Measurements from ENCODE around the gene SORCS2.

SORCS2 gene

DNA sequence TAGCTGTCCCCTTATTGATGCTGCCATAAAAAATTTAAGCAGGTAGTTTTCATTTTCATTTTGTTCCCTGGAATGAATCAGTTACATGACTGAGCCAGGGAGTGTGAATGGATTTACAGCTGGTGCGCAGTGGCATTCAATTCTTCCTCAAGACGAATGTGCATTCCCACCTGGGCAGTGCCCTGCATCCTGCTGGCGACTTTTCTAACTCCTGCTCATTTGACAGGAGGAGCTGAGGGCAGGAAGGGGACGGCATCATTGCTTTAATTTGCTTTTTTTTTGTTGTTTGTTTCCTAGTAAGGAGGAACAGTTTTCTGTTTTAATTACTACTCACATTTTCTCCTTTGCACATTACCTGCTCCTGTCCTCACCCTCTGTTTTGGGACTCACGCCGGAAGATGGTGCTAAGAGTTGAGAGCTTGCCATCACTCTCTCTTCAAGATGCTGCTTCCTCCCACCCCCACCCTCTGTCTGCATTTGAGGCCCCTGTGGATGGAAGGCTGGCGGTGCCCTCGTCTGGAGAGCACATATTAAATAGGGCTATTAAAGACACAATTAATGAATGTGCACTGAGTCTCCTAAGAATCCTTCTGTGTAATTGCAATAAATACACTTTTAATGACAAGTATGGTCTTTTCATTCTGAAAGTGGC, 206.6 kb downstream of the SORCS2 start:
- no peak for DNase-seq

DNA sequence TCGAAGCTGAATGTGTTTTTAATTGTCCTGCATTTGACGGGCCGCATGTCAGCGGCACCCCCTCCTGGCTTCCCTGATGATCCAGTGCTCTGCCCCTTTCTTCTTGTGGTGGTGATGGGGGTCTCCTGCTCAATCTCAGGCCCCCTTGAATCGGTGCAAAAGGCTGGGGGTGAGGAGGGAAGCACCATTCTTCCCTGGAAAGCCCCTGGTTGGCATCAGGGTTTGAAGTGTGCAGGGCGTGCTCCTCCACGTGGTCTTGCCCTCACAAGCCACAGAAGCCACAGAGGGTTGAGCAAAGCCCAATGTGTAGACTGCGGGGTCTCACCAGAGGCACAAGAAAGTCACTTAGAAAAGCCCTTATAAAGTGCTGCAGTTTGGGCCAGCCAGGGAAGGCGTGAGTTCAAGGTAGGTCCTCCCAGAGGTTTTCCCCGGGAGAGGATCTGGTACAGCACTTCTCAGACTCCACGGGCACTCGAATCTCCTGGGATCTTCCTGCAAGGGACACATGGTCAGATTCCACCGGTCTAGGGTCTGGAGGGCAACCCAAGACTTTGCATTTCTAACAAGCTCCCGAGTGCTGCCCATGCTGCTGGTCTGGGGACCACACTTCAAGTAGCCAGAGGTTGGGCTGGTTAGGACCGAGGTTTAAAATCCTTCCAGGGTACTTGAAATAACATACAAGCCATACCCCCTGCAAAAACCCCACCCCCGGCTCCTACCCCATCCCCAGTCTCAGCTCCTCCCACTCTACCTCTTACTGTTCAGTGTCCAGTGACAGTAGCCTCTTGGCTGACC, 207.3 kb downstream of the SORCS2 start:
- no peak for DNase-seq

DNA sequence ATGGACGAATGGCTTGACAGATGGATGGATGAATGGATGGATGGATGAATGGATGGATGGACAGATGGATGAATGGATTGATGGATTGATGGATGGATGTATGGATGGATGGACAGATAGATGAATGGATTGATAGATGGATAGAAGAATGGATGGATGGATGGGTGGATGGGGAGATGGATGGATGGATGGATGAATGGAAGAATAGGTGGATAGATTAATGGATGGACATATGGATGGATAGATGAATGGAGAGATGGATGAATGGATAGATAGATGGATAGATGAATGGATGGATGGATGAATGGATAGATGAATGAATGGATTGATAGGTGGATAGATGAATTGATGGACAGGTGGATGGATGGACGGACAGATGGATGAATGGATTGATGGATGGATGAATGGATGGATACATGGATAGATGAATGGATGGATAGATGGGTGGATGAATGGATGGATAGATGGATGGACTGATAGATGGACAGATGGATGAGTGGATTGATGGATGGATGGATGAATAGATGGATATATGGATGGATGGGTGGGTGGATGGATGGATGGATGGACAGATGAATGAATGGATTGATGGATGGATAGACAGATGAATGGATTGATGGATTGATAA, 208.4 kb downstream of the SORCS2 start:
- DNase-seq, result no peak

DNA sequence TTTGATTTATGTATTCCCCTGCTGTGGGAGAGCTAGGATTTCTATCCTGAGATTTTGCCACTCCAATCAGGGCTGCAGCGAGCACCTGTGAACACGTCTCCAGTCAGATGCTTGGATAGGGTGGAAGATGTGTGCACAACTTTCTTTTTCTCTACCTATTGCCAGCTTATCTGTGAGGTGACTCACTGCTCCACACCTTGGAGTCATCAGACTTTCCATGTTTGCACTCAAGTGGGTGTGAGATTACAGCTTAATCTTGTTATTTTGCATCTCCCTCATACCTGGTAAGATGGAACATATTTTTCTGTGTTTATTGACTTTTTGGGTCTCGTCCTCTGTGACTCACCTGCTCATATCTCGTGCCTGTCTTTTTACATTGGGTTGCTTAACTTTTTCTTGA, 210.2 kb downstream of the SORCS2 start:
- no peak for DNase-seq

DNA sequence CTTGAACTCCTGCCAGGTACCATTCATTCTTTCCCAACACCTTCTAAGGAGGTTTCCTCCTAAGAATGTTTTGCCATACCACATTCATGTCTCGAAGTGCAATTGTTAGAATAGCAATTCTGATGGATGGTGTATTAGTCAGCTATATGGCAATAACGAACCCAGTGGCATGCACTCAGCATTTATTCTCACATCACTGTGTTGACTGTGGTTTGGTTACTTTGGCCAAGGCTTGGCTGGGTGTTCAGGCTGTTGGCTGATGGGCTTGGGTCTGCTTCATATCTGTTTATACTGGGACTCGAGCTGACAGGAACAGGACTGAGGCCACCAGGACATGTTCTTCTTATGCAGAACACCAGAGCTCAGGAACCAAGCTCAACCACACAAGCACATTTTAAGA, 210.7 kb downstream of the SORCS2 start:
- DNase-seq, result no peak

DNA sequence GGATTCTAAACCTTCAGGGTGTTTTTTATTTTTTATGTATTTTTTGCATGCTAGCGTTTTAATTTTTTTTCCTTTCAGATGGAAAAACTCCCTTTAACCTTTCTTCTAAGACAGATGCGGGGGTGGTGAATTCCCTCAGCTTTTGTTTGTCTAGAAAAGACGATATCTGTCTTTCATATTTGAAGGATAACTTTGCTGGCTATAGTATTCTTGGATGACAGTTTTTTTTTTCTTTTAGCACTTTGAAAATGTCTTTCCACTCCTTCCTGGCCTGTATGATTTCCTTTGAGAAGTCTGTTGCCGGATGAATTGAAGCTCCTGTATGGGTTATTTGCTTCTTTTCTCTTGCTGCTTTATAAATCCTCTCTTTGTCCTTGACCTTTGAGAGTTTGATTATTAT, 215.8 kb downstream of the SORCS2 start:
- DNase-seq, result no peak

DNA sequence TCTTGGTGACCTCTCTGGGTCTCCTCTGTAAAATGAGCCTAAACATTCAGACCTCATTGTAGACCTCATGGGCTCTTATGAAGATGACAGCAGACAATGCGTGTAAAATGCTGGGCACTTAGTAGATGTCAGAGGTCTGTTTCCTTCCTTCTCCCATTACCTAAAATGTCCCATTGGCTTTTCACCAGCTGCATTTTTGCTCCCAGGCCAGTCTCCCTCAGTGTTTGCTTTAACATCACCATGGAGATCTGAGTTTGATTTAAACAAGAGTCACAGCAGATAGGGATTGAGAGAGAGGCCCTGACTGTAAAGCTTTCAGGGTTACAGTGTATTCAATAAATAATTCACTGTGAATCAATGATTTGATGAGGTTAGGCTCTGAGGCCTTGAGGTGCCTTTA, 218.1 kb downstream of the SORCS2 start:
- no peak for DNase-seq

DNA sequence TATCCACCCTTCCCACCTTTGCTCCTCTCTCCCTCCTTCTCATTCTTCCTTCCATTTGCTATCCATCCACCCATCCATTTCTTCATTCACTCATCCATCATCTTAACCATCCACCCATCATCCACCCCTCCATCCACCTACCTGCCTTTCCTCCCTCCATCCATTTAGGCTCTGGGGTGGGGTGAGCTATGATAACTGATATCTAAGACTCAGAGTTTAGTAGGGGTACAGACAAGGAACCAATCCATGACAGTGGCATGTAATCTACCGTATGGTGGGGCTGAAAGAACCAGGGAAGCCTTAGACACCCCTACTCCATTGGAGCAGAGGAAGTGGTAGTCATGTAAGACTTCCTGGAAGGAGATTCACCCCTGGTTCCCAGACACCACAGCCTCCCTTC, 219.2 kb downstream of the SORCS2 start:
- no peak for DNase-seq

DNA sequence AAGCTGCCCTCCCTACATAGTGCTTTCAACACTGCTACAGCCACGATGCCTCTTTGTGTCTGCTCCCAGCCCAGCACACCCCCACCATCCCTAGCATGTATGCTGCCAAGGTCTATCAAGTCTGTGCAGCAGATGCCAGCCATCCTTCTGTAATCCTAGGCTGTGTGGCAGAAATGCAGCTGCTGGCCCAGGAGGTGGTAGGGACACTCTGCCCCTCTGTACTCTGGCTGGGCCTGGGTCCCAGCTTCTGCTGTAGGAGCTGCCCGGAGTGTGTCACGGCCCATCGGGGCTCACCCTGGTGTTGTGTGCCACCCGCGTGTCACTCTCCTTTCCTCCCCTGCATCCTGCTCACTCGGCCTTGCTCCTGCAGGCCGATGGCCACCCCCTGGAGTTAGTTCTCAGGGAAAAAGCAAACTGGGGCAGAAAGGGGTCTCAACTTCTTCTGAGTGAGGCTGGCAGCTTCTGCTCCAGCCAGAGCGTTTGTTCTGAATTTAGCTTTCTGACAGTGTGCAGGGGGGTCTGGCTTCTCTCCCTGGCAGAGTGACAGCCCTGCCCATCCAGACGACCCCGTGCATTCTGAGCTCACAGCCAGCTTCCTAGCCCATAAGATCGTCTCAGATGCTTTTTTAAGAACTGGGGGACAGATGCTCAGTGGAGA, 219.7 kb downstream of the SORCS2 start:
- DNase-seq, result no peak

DNA sequence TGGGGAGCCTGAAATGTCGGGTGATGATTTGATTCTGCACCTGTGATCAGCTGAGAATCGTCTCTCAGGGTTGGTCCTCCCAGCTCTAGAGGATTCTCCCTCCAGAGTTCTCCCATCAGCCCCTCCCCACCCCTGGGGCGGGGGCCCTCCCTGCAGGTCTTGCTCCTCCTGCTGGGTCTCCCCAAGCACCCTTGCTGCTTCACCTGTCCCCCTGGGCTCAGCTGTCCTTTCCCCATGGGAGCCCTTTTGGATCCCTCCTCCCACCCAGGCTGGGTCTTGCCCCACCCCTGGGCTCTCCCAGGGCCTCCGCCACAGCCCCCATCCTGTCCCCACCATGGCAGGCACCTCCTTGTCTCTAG, 220.2 kb downstream of the SORCS2 start:
- no peak for DNase-seq

DNA sequence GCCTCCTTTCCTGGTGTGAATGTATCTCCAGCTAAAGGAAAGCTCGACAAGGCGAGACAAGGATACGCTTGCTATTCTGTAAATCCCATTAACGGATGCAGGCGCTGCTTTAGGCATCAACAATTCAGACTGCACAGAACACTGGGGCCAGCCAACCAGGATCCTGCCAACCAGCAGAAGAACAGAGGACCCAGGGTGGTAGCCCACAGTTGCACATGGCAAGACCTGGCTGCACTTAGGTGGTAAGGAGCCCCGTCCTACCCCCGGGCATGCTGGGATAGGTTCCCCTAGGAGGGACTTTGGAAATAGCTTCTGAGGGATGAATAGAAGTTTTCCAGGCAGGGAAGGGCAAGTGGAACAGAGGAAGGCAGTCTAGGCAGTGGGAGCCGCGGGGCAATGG, 221.7 kb downstream of the SORCS2 start:
- no peak for DNase-seq

DNA sequence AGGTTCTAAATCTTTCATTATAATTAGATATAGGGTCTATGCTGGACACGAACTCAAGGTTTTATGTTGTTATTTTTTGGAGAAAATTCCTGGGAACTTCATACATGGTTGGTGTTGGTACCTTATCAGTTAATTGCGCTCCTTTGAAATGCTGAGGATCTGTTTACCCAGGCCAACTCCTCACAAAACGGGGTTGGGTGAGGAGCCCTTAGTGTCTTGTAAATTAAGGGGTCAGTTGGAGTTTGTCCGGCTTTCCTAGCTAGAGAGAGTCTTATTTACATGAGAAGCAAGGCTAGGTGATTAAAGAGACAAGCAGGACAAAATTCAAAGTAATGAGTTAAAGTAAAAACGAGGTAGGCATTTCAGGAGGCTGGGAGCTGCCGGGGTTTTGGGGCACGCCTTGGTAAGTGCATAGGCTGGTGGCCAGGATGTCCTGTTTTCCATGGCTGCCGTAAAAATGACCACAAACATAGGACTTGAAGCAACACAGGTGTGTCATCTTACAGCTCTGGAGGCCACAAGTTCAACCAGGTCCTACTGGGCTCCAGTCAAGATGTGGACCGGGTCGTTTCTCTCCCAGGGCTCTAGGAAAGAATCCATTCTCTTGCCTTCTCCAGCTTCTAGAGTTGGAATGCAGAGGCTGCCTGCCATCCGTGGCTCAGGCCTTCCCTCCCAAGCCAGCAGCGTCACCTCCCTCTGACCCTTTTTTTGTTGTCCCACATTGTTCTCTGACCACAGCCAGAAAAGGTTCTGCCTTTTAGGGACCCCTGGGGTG, 222.6 kb downstream of the SORCS2 start:
- DNase-seq, result no peak

DNA sequence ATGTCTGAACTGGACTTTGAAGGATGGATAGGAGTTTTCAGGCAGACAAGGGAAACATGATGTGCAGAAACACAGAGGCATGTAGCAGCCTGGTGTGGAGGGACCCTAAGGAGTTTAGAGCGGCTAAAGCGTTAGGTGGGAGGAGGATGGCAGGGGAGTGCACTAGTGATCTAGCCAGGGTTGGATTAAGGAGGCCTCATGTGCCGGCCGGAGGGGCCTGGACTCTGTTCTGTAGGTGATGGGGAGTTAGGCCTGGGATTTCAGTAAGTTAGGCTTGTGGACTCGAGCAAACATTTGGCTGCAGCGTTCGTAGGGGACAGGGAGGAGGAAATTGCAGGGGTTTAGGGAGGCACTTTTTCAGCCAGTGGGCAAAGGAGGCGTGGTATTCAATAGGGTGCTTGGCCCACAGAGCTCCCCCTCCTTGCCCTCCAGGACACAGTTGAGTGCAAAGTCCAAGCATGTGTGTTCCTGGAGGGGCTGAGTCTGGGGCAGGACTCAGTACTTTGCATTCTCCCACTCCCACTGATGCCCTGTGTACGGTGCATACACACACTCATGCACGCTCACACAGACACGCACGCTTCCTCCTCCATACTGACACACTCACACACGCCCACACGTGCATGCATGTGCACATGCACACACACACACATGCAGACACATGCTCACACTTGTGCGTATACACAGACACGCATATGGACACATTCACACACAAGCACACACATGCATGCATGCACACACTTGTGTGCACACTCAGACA, 223.8 kb downstream of the SORCS2 start:
- no peak for DNase-seq

DNA sequence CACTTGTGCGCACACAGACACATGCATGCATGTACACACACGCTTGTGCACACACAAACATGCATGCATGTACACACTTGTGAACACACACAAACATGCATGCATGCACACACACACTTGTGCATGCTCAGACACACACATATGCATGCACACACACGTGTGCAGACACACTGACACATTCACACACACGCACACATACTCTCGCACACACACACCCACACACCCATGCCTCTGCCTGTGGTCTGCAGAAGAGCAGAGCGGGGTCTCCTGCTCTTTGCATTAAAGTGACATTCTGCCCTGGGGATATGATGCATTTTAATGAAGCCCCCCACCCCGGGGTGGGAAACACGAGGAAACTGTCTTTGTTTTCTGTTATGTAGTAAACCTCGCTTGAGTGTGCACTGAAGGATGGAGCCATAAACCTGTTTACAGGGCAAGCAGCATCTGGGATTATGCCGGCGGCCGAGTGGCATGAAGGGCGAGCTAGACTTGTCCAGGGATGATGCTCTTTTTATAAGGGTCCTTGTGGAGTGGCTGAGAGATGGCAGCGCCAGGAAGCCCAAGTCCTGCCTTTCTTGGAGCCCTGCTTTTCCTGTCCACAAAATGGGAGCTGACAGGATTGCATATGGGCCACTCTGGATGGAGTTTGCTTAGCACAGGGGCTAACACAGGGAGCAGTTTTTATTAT, 224.6 kb downstream of the SORCS2 start:
- no peak for DNase-seq

DNA sequence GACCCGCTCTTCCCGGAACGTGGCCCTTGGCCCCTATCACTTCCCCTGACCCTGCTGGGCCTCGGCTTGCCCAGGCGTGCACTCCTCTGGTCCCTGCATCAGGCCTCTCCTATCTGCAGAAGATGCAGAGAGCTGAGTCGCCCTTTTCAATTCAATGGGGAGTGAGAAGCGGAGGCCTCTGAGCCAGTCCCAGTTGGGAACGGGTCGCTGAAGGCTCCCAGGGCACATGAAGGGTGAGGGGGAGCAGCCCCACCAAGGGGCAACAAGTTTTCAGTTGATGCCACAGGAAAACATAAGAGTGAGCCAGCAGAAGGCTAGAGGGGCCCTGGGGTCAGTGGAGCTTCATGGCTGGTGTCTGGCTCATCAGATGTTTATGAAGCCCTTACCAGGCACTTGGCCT, 225.3 kb downstream of the SORCS2 start:
- no peak for DNase-seq

DNA sequence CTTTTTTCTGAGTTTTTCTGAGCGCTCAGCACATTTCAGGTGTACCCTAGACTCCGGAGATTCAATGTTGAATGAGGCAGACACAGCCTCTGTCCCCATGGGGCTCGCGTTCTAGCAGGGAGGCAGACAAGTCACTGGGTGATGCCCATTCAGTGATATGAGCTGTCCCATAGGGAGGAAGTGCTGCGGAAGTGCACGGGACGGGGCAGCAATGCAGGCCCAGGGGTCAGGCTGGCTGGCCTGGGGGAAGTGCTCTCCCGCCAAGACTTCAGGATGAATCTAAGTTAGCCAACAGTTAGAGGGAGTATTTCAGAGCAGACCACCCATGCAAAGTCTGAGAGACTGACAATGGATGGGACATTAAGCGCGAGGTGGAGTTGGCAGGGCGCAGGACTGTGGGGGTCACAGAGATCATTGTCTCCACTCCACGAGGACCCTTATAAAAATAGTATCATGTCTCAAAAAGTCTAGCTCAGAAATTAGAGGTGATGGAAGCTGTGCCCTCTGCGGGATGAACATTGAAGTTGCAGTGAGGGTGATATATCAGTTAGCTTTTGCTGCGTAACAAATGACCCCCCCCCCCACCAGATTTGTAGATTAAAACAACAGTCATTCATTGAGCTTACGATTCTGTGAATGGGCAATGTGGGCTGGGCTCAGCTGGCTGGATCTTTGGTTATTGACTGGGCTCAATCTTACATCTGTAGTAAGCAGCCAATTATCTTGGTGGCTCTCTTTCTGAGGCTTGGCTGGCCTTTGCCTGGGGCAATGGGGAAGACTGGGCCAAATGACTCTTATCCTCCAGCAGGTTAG, 226.0 kb downstream of the SORCS2 start:
- no peak for DNase-seq

DNA sequence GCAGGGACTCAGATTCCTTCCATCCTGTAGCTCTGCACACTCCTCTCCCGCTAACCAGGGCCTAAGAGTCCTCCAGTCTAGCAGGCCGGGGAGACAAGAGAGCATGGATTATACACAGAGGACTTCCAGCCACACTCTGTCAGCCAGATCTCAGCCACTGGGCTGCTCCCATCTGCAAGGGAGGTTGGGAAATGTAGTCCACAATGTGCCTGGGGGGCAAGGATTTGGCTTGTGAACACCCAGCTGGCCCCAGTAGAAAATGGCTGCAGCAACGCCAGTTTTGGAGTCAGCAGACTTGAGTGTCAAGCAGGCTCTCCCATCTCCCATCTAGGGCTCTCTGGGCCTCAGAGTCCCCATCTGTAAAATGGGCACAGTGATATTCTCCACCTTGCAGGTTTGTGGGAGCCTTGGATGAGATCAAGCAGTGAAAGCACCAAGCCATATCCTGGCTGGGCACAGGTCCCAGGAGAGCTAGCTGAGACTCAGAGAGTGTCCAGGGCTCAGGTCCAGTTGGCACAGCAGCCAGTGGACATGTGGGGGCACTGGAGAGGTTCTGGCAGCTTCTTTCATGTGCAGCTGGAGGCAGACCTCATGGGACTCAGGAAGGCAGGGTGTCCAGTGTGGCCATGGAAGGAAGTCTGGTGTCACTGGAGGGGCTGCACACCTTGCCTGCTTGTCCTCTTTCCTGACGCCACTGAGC, 227.8 kb downstream of the SORCS2 start:
- DNase-seq, result no peak

DNA sequence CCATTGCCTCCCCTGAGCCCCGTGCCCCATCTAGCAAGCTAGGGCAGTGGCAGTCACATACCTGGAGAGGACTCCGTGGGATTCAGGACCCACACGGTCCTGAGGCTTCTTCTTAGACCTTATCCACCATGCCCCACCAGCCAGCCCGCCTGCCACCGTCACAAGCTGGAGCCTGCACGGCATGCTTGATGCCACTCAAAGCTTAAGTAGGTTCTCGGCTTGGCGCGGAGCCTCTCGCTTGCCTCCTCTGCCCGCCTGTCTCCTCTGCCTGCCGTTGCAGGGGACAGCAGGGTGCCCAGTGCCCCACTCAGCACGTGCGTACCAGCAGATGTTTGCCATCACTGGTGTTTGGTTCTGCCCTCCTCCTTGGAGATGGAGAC, 228.3 kb downstream of the SORCS2 start:
- DNase-seq, result no peak

DNA sequence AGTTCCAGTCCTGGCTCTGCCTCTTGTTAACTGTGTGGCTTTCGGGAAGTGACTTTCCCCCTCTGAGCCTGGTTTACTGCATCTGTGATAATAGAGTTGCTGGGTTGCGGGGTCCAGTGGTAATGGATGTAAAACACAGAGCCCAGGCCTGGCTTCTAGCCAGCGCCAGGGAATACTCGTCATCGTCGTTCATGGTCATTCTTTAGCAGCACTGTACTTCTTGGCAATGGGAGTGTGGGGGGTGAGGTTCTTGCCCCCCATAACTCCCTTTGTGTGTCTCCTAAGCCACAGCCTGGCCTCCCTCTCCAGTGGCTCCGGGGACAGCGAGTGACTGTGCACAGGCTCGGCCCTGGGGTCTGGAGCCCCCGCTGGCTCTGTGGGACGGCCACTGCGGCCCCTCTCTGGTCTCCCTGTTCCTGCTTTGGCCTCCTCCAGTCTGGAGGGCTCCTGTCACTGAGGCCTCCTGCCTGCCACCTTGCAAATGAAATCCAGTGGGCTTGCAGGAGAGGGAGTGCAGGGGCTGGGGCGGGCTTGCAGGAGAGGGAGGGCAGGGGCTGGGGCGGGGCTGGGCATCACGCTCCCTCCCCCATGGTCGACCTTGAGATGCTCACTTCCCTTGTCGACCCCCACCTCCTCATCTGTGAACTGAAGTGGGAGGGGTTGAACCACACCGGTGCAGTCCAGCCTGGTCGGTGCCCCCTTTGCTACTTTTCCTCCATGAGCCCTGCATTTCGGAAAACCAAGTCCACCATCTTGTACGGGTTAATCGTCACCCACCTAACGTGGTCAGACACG, 229.2 kb downstream of the SORCS2 start:
- no peak for DNase-seq

Measured in CD4-positive, alpha-beta T cell treated with Interferon gamma for 1 hour (primary cell).